T-helper 1 cell (primary cell): ENCODE measurements around the gene MPP1.

ENCODE experiments used
- DNase-seq, 5 donors: peaks; one replicate each; pipeline ENCODE4 v3.0.0-alpha.2; 2012 to 2020

MPP1 gene

GRCh38 chrX:154730253-154730891, 74.9 kb downstream of the MPP1 start:
- DNase-seq = no peak

GRCh38 chrX:154729439-154729838, 75.8 kb downstream of the MPP1 start:
- no peak for DNase-seq
